HCT116 (cell line): ENCODE data around the gene C6orf47.

ENCODE experiments used
- ATF3 ChIP-seq: IDR thresholded peaks from 2 replicates; pipeline ENCODE4 v1.6.1; 2012
- CTCF ChIP-seq, 3 experiments: fragments of 200-600 bp in 1 of 3; sonication (generic) in 1 of 3; IDR thresholded peaks in 2 of 3; conservative IDR thresholded peaks in 1 of 3; 2 replicates each; pipeline ENCODE4 v1.5.1; 2012 to 2017; ENCODE audit warnings: low read depth in 2 of 3, low read length in 2 of 3, antibody characterized with exemption in 1 of 3, borderline replicate concordance in 1 of 3, control low read depth in 1 of 3, mild to moderate bottlenecking in 1 of 3, mixed read lengths in 1 of 3, mixed run types in 1 of 3, moderate library complexity in 1 of 3; ENCODE audit not compliant: insufficient read depth in 1 of 3
- EGR1 ChIP-seq: IDR thresholded peaks from 2 replicates; pipeline ENCODE4 v1.6.1; 2012; ENCODE audit warnings: low read depth
- EZH2phosphoT487 ChIP-seq: fragments of 200-600 bp; IDR thresholded peaks from 2 replicates; pipeline ENCODE4 v1.6.1; 2018; ENCODE audit warnings: antibody characterized with exemption, borderline replicate concordance
- MAX ChIP-seq: IDR thresholded peaks from 2 replicates; pipeline ENCODE4 v1.6.1; 2012
- POLR2A ChIP-seq: IDR thresholded peaks from 2 replicates; pipeline ENCODE4 v1.7.0; 2011; ENCODE audit warnings: borderline replicate concordance; ENCODE audit not compliant: insufficient read depth, insufficient read length; ENCODE audit errors: extremely low read depth
- SP1 ChIP-seq: IDR thresholded peaks from 2 replicates; pipeline ENCODE4 v1.6.1; 2012; ENCODE audit warnings: low read depth

- TF ChIP-seq EZH2phosphoT487 (no peak), CTCF (IDR thresholded peaks at IDR 0.05 in 2 of 3, conservative IDR thresholded peaks at IDR 0.05 in 1 of 3; ENCODE audit: borderline replicate concordance in 1 of 3, insufficient read depth in 1 of 3, low read depth in 2 of 3, low read length in 2 of 3) (no peak), MAX (no peak), POLR2A (no peak), SP1 (no peak), ATF3 (no peak), EGR1 (no peak)
These were observed 33.6 kb downstream of the C6orf47 start for GRCh38 chr6:31626952-31627351.
